Prostate gland (tissue), 2 donors: ENCODE results near the gene PNLIP.

Source experiments
- POLR2A ChIP-seq: fragments of 450-650 bp; IDR thresholded peaks from one replicate; pipeline ENCODE4 v1.6.1; 2016; ENCODE audit warnings: antibody characterized with exemption, mild to moderate bottlenecking
- TF ChIP-seq, protein P1 (sequence below), 4 experiments: fragments of 200-600 bp in 2 of 4; fragments of 450-650 bp in 2 of 4; sonication (generic) in 2 of 4; IDR thresholded peaks; 1 replicate in 3 of 4; 2 replicates in 1 of 4; pipeline ENCODE4 v1.5.1; 2016 to 2019; ENCODE audit warnings: antibody characterized with exemption in 4 of 4, mild to moderate bottlenecking in 2 of 4, moderate library complexity in 2 of 4

DNA sequence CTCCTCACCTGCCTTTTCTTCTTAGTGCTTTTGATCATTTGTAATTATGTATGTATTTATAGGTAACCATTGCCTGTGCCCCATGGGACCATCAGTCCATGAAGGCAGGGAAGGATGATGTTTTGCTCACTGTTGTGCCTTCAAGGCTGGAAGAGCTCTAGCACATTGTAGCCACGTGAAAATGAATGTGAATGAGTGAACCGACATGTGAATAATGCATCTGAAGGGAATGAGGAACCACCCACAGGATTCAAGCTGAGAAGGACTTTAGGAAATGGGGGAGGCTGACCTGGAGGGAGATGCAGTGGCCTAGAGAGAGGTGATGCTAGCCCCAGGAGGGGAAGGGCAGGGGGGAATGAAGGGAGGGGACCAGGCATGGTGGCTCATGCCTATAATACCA is 69.1 kb downstream of the PNLIP start:
- TF ChIP-seq, protein P1, sequence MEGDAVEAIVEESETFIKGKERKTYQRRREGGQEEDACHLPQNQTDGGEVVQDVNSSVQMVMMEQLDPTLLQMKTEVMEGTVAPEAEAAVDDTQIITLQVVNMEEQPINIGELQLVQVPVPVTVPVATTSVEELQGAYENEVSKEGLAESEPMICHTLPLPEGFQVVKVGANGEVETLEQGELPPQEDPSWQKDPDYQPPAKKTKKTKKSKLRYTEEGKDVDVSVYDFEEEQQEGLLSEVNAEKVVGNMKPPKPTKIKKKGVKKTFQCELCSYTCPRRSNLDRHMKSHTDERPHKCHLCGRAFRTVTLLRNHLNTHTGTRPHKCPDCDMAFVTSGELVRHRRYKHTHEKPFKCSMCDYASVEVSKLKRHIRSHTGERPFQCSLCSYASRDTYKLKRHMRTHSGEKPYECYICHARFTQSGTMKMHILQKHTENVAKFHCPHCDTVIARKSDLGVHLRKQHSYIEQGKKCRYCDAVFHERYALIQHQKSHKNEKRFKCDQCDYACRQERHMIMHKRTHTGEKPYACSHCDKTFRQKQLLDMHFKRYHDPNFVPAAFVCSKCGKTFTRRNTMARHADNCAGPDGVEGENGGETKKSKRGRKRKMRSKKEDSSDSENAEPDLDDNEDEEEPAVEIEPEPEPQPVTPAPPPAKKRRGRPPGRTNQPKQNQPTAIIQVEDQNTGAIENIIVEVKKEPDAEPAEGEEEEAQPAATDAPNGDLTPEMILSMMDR (IDR thresholded peaks at IDR 0.05): no peak
- no peak for TF ChIP-seq POLR2A
